A673 (cell line): ENCODE measurements around the gene ME2.

Source experiments
- CTCF ChIP-seq: fragments of 300-800, 200-600 bp; sonication (generic); conservative IDR thresholded peaks from 2 replicates; pipeline ENCODE4 v1.5.1; 2017; ENCODE audit warnings: low read depth, mild to moderate bottlenecking, antibody characterized with exemption, low read length, moderate library complexity, mixed read lengths
- EZH2 ChIP-seq: fragments of 200-600 bp; sonication (generic); IDR thresholded peaks from 2 replicates; pipeline ENCODE4 v1.6.1; 2017; ENCODE audit warnings: borderline replicate concordance, low read depth, mild to moderate bottlenecking, mixed read lengths, antibody characterized with exemption, low read length; ENCODE audit not compliant: poor library complexity, severe bottlenecking

- TF ChIP-seq CTCF: no peak
- no peak for TF ChIP-seq EZH2
Measured at GRCh38 chr18:50933684-50934083, 54.8 kb downstream of the ME2 start.
